Kidney capillary endothelial cell (primary cell): ENCODE measurements around the gene ASIC4.

Experiments
- DNase-seq: peaks from one replicate; pipeline ENCODE4 v3.0.0-alpha.2; 2018; ENCODE audit warnings: low spot score

The ASIC4 gene

GRCh38 chr2:219551441-219552381, 37.4 kb downstream of the ASIC4 start:
- DNase-seq = no peak

GRCh38 chr2:219552382-219553167, 38.3 kb downstream of the ASIC4 start:
- peak; percentile 57 for DNase-seq

- DNase-seq = no peak
Observed at GRCh38 chr2:219553168-219553417, 38.8 kb downstream of the ASIC4 start.

DNA sequence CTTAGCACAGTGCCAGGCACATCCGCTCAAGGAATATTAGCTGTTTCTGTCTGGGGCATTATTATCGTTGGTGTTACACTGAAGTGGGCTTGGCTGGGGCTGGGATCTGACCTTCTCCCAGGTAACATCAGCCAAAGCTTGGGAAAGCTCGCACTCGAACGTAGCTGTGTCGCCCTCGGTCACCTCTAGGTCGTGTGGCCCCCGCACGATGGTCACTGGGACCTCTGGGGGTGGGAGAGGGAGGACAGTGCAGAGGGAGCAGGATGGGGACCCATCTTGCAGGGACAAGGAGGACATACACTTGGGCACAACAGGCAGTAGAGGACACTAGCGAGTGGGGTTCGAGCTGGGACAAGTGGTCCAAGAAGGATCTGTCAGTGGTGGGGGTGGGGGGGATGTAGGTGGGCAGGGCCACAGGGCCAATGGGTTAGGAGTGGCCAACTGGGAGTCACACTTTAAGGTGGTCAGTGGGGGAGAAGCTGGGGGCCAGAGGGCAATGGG, 39.2 kb downstream of the ASIC4 start:
- no peak for DNase-seq

- no peak for DNase-seq
Observed at GRCh38 chr2:219554350-219554749, 40.1 kb downstream of the ASIC4 start.

DNA sequence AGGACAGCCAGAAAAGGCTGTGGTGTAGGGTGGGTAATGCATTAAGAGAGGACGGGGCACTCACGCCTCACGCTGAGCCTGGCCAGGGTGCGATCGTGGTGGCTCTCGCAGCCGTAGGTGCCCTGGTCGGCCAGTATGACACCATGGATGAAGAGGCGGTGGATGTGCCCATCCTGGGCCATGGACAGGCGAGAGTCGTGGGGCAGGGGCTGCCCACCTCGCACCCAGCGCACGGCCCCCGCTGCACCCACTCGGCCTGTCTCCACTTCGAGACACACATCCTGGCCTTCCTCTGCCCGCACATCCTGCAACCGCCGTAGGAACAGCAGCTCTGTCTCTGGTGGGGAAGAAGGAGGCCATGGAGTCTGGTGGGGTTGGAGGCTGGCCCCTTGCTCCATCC, 41.7 kb downstream of the ASIC4 start:
- DNase-seq = no peak

DNA sequence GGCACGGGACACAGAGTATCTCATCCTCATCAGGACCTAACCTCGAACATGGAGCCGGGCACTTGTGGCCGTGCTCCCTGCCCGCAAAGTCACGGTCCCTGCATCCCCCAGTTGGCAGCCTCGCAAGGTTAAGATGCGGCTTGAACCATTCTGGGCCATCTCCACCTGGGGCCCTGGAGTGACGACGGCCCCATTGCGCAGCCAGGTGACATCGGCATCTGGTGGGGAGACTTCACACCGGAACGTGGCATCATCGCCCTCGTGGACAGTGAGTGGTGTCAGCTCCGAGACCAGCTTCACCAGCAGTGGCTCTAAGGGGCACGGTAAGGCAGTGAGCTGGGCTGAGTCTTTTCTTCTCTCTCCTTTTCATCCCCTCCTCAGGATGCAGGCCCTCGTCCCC, 42.1 kb downstream of the ASIC4 start:
- DNase-seq = no peak

DNA sequence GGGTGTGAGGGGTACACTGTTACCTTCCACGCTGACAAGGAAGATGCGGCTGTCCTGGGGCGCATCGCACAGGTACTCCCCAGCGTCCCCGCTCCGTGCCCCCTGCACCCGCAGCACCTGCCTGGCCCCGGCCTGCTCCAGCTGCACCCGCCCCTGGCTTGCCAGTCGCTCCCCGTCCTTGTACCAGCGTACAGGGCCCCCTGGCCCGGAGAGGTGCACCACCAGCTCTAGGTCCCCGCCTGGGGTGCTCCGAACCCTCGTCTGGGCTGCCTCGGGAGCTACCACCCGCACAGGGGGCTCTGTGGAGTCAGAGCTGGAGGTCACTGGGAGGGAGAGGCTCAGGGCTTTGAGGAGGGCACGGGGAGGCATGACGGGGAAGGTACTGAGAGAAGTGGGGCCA, 43.0 kb downstream of the ASIC4 start:
- no peak for DNase-seq

- DNase-seq = no peak
Observed at GRCh38 chr2:219557791-219558785, 43.8 kb downstream of the ASIC4 start.

- no peak for DNase-seq
Observed at GRCh38 chr2:219559156-219559915, 45.1 kb downstream of the ASIC4 start.

- DNase-seq = no peak
Observed at GRCh38 chr2:219560037-219560892, 46.0 kb downstream of the ASIC4 start.

DNA sequence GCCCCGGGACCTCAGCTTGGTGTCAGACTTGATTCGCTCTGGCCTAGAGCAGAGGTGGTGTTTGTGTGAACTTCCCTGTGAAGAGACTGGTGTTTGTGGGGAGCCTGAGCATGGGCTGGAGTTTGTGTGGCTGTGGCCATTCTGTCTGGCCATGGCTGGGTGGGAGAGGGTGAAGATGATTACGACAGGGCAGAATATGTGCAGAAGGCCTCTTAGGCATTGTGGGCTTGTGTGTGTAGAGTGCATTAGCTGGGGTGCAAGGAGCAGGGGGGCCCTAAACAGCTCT, 46.6 kb downstream of the ASIC4 start:
- no peak for DNase-seq

DNA sequence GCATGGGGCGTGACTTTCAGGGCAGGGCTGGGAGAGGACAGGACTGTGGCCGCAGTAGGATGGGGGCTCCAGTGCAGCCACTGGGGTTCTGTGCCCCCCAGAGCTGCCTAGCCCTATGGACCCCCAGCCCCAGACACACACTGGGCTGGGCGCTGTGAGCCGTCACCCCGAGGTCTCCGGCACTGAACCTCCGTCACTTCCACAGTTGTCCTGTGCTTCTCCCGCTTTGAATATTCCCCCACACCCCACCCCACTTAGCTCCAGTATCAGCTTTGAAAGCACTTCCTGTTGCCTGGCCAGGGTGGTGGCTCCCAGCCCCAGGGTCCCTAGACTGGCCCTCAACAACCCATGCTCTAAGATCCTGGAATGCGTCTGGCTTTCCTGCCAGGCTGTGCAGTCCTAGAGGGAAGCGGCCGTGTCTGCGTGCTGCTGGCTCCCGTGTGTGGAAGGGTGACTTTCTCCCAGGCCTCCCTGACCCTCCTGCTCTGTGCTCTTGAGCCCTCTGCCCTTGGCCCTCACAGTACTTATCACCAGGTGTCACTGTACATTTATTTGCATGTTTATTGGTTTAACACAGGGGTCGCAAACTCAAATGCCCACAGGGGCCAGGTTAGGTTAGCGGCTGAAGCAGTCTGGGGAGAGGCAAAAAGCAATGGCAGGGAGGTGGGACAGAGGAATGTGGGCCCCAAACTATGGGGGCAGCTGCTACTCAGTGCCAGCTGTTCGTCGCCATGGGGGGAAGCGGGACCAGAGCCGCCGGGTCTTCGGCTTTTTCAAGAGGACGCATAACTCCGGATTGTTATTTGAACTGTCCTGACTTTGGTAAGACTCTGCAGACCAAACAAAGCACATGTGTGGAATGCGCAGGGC, 47.1 kb downstream of the ASIC4 start:
- DNase-seq = no peak

GRCh38 chr2:219562049-219563020, 48.1 kb downstream of the ASIC4 start:
- no peak for DNase-seq

- no peak for DNase-seq
Observed at GRCh38 chr2:219563271-219563928, 49.1 kb downstream of the ASIC4 start.

DNA sequence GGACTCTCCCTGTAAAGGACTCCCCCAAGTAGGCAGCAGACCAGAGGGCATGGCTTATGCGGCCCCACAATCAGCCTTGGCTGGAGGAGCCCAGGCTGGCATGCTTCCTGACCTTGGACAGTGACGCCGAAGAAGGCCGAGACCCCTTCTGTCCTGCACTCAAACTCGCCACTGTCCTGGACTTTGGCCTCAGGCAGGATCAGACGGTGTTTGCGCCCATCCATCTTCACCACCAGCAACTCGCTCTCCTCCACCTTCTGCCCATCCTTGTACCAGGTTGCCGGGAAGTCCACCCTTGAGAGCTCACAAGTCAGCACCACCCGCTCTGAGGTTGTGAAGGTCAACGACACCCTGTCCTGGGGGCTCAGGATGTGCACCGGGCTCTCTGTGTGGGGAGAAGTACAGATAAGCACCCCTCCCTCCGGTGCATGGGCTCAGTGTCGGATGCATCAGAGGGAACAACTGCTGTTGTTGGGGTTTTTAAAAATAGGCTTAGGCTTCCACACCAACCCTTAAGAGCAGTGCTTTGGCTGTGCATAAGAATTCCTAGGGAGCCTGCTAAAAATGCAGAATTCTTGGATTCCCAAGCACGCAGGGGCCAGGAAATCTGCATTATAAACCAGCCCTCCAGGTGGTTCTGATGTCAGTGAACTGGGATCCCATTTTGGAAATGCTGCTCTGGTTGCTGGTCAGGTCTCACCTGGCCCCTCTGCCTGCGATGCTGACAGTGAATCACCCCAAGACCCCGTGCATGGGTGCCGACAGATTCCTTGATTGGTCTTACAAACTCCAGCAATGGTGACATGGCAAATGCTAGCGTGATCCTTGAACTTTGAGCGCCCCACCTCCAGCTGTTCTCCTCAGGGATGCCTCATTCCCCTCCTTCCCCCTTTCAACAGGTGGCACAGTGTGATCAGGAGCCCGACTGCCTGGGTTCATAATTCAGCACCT, 51.1 kb downstream of the ASIC4 start:
- DNase-seq = no peak

GRCh38 chr2:219566640-219567039, 52.4 kb downstream of the ASIC4 start:
- DNase-seq = no peak
